ENCODE measurements around the gene WDR89.

WDR89 gene

DNA sequence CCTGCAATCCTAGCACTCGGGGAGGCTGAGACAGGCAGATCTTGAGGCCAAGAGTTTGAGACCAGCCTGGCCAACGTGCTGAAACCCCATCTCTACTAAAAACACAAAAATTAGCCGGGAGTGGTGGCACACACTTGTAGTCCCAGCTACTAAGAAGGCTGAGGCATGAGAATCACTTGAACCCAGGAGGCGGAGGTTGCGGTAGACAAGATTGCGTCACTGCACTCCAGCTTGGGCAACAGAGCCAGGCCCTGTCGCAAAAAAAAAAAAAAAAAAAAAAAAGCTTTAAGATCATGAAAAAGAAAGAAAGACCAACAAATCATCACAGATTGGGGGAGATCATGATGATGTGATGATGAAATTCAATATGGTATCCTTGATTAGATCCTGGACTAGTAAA, 30.6 kb downstream of the WDR89 start:
- Histone ChIP-seq H3K18ac (ENCODE audit: low read length) (no peak overlapping the region), H2BK120ac (ENCODE audit: insufficient read depth, low read length, poor library complexity) (no peak overlapping the region), H3K27ac (ENCODE audit: low read depth, low read length) (no peak overlapping the region), H3K79me1 (ENCODE audit: low read length) (no peaks in the 10 kb centered on the region), H2BK5ac (ENCODE audit: low read depth, low read length, poor library complexity) (no peak overlapping the region), H4K12ac (ENCODE audit: low read depth, low read length) (no peak overlapping the region), H3K14ac (ENCODE audit: low read length) (no peak overlapping the region), H2AFZ (ENCODE audit: insufficient read depth, low read length, poor library complexity) (no peak overlapping the region), H3K79me2 (ENCODE audit: control insufficient read depth, insufficient read depth, low read length, poor library complexity) (peaks cover 4% of the 10 kb centered on the region), H4K8ac (ENCODE audit: low read depth, low read length) (no peak overlapping the region), H2AK5ac (ENCODE audit: low read length) (no peak overlapping the region), H3K4ac (ENCODE audit: low read depth, low read length) (no peak overlapping the region), H3K4me2 (ENCODE audit: low read length) (no peak overlapping the region), H3K36me3 (ENCODE audit: control insufficient read depth in 1 of 2, insufficient read depth in 2 of 2, low read length in 2 of 2) (peaks cover 0 to 5% of the 10 kb centered on the region in 2 experiments), H3K4me3 (ENCODE audit: low read depth, low read length) (no peak overlapping the region), H4K91ac (ENCODE audit: low read depth, low read length) (no peak overlapping the region), H3K4me1 (ENCODE audit: control insufficient read depth in 1 of 2, insufficient read depth in 2 of 2, low read length in 2 of 2) (no peaks in the 10 kb centered on the region), H3K9me3 (ENCODE audit: insufficient read depth, low read depth, low read length) (no peaks in the 10 kb centered on the region), H2BK12ac (ENCODE audit: low read length) (no peak overlapping the region), H3K9ac (ENCODE audit: low read length) (no peak overlapping the region), H3K23ac (ENCODE audit: low read length) (no peak overlapping the region), H3K27me3 (ENCODE audit: insufficient read depth, low read length) (no peaks in the 10 kb centered on the region)
- peak in 1 of 2 donors; percentile 27 for DNase-seq
- WGBS (ENCODE audit: extremely low coverage, insufficient coverage, insufficient read length): no CpG with 5 or more reads among the region's 7 CpGs

DNA sequence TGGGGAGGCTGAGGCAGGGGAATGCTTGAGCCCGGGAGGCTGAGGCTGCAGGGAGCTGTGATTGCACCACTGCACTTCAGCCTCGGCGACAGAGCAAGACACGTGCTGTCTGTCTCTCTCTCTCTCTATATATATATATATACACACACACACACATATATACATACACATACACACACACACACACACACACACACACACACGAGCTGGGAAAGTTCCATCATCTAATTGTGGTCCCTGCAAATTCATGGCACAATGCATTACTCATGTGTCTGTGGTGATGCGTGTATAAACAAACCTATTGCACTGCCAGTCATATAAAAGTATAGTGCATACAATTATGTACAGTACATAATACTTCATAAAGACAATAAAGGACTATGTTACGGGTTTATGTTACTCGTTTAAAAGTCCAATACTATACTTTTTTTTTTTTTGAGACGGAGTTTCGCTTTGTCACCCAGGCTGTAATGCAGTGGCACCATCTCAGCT, 36.6 kb downstream of the WDR89 start:
- Histone ChIP-seq H3K18ac (ENCODE audit: low read length) (no peak overlapping the region), H2BK120ac (ENCODE audit: insufficient read depth, low read length, poor library complexity) (no peak overlapping the region), H3K9ac (ENCODE audit: low read length) (no peak overlapping the region), H4K8ac (ENCODE audit: low read depth, low read length) (no peak overlapping the region), H3K36me3 (ENCODE audit: control insufficient read depth in 1 of 2, insufficient read depth in 2 of 2, low read length in 2 of 2) (peaks cover 3 to 4% of the 10 kb centered on the region in 2 experiments), H3K23ac (ENCODE audit: low read length) (no peak overlapping the region), H3K14ac (ENCODE audit: low read length) (no peak overlapping the region), H3K9me3 (ENCODE audit: insufficient read depth, low read depth, low read length) (no peaks in the 10 kb centered on the region), H3K4ac (ENCODE audit: low read depth, low read length) (no peak overlapping the region), H3K27ac (ENCODE audit: low read depth, low read length) (no peak overlapping the region), H4K12ac (ENCODE audit: low read depth, low read length) (no peak overlapping the region), H2AK5ac (ENCODE audit: low read length) (no peak overlapping the region), H2AFZ (ENCODE audit: insufficient read depth, low read length, poor library complexity) (no peak overlapping the region), H3K79me1 (ENCODE audit: low read length) (no peaks in the 10 kb centered on the region), H3K4me3 (ENCODE audit: low read depth, low read length) (no peak overlapping the region), H3K79me2 (ENCODE audit: control insufficient read depth, insufficient read depth, low read length, poor library complexity) (peaks cover 2% of the 10 kb centered on the region), H3K4me1 (ENCODE audit: control insufficient read depth in 1 of 2, insufficient read depth in 2 of 2, low read length in 2 of 2) (peaks cover 0 to 2% of the 10 kb centered on the region in 2 experiments), H3K27me3 (ENCODE audit: insufficient read depth, low read length) (no peaks in the 10 kb centered on the region), H2BK12ac (ENCODE audit: low read length) (no peak overlapping the region), H4K91ac (ENCODE audit: low read depth, low read length) (no peak overlapping the region), H2BK5ac (ENCODE audit: low read depth, low read length, poor library complexity) (no peak overlapping the region), H3K4me2 (ENCODE audit: low read length) (no peak overlapping the region)
- no peak for DNase-seq
- WGBS (ENCODE audit: extremely low coverage, insufficient coverage, insufficient read length): no CpG with 5 or more reads among the region's 10 CpGs

DNA sequence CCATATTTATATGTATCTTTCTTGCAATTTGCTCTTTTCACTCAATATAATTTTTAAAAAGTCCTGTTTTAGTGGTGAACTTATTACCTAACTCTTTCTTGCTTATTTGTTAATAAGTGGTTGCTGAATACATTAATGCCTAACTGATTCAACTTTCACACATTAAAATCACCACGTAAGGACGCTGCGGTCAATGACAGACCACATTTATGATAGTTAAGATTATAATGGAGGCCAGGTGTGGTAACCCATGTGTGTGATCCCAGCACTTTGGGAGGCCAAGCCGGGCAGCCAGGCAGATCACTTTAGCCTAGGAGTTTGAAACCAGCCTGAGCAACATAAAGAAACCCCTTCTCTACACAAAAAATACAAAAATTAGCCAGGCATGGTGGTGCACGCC, 37.0 kb downstream of the WDR89 start:
- Histone ChIP-seq H2AFZ (ENCODE audit: insufficient read depth, low read length, poor library complexity) (no peak overlapping the region), H3K14ac (ENCODE audit: low read length) (no peak overlapping the region), H3K4me3 (ENCODE audit: low read depth, low read length) (no peak overlapping the region), H3K36me3 (ENCODE audit: control insufficient read depth in 1 of 2, insufficient read depth in 2 of 2, low read length in 2 of 2) (peaks cover 3 to 4% of the 10 kb centered on the region in 2 experiments), H4K12ac (ENCODE audit: low read depth, low read length) (no peak overlapping the region), H2AK5ac (ENCODE audit: low read length) (no peak overlapping the region), H3K79me1 (ENCODE audit: low read length) (no peaks in the 10 kb centered on the region), H3K27me3 (ENCODE audit: insufficient read depth, low read length) (no peaks in the 10 kb centered on the region), H2BK5ac (ENCODE audit: low read depth, low read length, poor library complexity) (no peak overlapping the region), H3K18ac (ENCODE audit: low read length) (no peak overlapping the region), H2BK12ac (ENCODE audit: low read length) (no peak overlapping the region), H3K9me3 (ENCODE audit: insufficient read depth, low read depth, low read length) (no peaks in the 10 kb centered on the region), H3K79me2 (ENCODE audit: control insufficient read depth, insufficient read depth, low read length, poor library complexity) (peaks cover 2% of the 10 kb centered on the region), H3K4me2 (ENCODE audit: low read length) (no peak overlapping the region), H3K4me1 (ENCODE audit: control insufficient read depth in 1 of 2, insufficient read depth in 2 of 2, low read length in 2 of 2) (peaks cover 0 to 2% of the 10 kb centered on the region in 2 experiments), H2BK120ac (ENCODE audit: insufficient read depth, low read length, poor library complexity) (no peak overlapping the region), H4K91ac (ENCODE audit: low read depth, low read length) (no peak overlapping the region), H4K8ac (ENCODE audit: low read depth, low read length) (no peak overlapping the region), H3K27ac (ENCODE audit: low read depth, low read length) (no peak overlapping the region), H3K9ac (ENCODE audit: low read length) (no peak overlapping the region), H3K23ac (ENCODE audit: low read length) (no peak overlapping the region), H3K4ac (ENCODE audit: low read depth, low read length) (no peak overlapping the region)
- WGBS (ENCODE audit: extremely low coverage, insufficient coverage, insufficient read length): no CpG with 5 or more reads among the region's 5 CpGs
- DNase-seq: no peak

DNA sequence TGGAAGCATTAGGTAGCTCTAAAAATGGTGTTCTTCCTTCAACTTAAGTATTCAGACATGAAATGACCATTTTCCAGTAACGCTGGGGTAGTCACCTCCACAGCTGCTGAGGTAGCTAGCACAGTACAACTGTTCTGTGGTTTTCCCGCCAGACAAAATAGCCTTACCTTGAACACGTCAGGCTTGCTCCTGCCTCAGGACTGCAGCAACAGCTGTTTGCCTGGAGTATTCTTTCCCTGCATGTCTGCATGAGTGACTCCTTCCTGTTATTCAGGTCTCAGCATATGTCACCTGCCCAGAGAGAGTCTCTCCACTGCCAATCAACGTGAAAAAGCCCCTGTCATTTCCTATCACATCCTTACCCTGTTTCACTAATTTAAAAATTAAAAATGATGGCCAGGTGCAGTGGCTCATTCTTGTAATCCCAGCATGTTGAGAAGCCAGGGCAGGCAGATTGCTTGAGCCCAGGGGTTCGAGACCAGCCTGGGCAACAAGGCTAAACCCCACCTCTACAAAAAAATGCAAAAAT, 37.9 kb downstream of the WDR89 start:
- Histone ChIP-seq H3K79me1 (ENCODE audit: low read length) (no peaks in the 10 kb centered on the region), H3K4me2 (ENCODE audit: low read length) (no peak overlapping the region), H4K8ac (ENCODE audit: low read depth, low read length) (no peak overlapping the region), H2BK5ac (ENCODE audit: low read depth, low read length, poor library complexity) (no peak overlapping the region), H2AFZ (ENCODE audit: insufficient read depth, low read length, poor library complexity) (no peak overlapping the region), H3K23ac (ENCODE audit: low read length) (no peak overlapping the region), H3K27ac (ENCODE audit: low read depth, low read length) (no peak overlapping the region), H3K4me3 (ENCODE audit: low read depth, low read length) (no peak overlapping the region), H2BK120ac (ENCODE audit: insufficient read depth, low read length, poor library complexity) (no peak overlapping the region), H4K91ac (ENCODE audit: low read depth, low read length) (no peak overlapping the region), H3K18ac (ENCODE audit: low read length) (no peak overlapping the region), H3K4ac (ENCODE audit: low read depth, low read length) (no peak overlapping the region), H3K79me2 (ENCODE audit: control insufficient read depth, insufficient read depth, low read length, poor library complexity) (no peaks in the 10 kb centered on the region), H3K36me3 (ENCODE audit: control insufficient read depth in 1 of 2, insufficient read depth in 2 of 2, low read length in 2 of 2) (peaks cover 4 to 8% of the 10 kb centered on the region in 2 experiments), H3K27me3 (ENCODE audit: insufficient read depth, low read length) (no peaks in the 10 kb centered on the region), H2BK12ac (ENCODE audit: low read length) (no peak overlapping the region), H3K9ac (ENCODE audit: low read length) (no peak overlapping the region), H4K12ac (ENCODE audit: low read depth, low read length) (no peak overlapping the region), H3K4me1 (ENCODE audit: control insufficient read depth in 1 of 2, insufficient read depth in 2 of 2, low read length in 2 of 2) (peaks cover 0 to 2% of the 10 kb centered on the region in 2 experiments), H2AK5ac (ENCODE audit: low read length) (no peak overlapping the region), H3K9me3 (ENCODE audit: insufficient read depth, low read depth, low read length) (no peaks in the 10 kb centered on the region), H3K14ac (ENCODE audit: low read length) (no peak overlapping the region)
- WGBS (ENCODE audit: extremely low coverage, insufficient coverage, insufficient read length): no CpG with 5 or more reads among the region's 5 CpGs
- no peak for DNase-seq

Measured in trophoblast cell (in vitro differentiated cells and primary cell).